ENCODE results near the gene ARHGEF1. TPM values are rescaled to one million over a fixed set of nuclear protein-coding genes. Genes with fewer than 3 reads are reported as not detected.

Gene ARHGEF1
- total RNA-seq, 4 donors from 2014 or later, result 40.4 to 58.3 (median 51.4) TPM

DNA sequence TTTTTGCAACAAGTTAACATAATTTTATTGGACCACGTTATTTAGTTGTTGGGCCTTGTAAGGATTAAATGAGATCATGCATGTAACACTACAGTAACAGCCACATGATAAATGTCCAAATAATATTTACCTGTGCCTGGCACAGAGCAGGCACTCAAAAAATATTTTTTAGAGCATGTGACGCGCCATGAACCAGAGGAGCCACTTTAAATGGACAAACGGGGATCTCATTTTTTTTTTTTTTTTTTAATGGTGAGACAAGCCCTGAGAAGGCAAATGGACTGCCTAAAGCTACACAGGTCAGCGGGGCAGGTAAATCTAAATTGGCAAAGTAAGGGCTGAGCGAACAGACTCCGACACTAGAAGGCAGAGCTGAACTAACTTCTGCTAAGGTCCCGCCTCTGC, 23.8 kb upstream of the ARHGEF1 start:
- Histone ChIP-seq H3K27ac (peak overlapping the region; percentile 5 to 96 (median 95)), H3K36me3 (peaks cover 0 to 33% of the 10 kb centered on the region in 2 donors), H3K4me3 (peak overlapping the region in 1 of 2 donors; percentile 99), H3K4me1 (peaks cover 4 to 44% (median 16%) of the 10 kb centered on the region in 3 donors), H3K27me3 (peaks cover 13% of the 10 kb centered on the region), H3K9me3 (no peaks in the 10 kb centered on the region)
- 0 to 9% methylated on average over 4 to 7 of the region's 8 CpGs for WGBS, 2 donors (ENCODE audit: low coverage in 1 of 2)
- no peak for TF ChIP-seq EP300 (IDR thresholded peaks at IDR 0.05)
- TF ChIP-seq POLR2A (IDR thresholded peaks at IDR 0.05), result no peak
- TF ChIP-seq POLR2AphosphoS5 (IDR thresholded peaks at IDR 0.05), result no peak
- TF ChIP-seq, protein P1, sequence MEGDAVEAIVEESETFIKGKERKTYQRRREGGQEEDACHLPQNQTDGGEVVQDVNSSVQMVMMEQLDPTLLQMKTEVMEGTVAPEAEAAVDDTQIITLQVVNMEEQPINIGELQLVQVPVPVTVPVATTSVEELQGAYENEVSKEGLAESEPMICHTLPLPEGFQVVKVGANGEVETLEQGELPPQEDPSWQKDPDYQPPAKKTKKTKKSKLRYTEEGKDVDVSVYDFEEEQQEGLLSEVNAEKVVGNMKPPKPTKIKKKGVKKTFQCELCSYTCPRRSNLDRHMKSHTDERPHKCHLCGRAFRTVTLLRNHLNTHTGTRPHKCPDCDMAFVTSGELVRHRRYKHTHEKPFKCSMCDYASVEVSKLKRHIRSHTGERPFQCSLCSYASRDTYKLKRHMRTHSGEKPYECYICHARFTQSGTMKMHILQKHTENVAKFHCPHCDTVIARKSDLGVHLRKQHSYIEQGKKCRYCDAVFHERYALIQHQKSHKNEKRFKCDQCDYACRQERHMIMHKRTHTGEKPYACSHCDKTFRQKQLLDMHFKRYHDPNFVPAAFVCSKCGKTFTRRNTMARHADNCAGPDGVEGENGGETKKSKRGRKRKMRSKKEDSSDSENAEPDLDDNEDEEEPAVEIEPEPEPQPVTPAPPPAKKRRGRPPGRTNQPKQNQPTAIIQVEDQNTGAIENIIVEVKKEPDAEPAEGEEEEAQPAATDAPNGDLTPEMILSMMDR (IDR thresholded peaks at IDR 0.05), result no peak
- ATAC-seq, result no peak

DNA sequence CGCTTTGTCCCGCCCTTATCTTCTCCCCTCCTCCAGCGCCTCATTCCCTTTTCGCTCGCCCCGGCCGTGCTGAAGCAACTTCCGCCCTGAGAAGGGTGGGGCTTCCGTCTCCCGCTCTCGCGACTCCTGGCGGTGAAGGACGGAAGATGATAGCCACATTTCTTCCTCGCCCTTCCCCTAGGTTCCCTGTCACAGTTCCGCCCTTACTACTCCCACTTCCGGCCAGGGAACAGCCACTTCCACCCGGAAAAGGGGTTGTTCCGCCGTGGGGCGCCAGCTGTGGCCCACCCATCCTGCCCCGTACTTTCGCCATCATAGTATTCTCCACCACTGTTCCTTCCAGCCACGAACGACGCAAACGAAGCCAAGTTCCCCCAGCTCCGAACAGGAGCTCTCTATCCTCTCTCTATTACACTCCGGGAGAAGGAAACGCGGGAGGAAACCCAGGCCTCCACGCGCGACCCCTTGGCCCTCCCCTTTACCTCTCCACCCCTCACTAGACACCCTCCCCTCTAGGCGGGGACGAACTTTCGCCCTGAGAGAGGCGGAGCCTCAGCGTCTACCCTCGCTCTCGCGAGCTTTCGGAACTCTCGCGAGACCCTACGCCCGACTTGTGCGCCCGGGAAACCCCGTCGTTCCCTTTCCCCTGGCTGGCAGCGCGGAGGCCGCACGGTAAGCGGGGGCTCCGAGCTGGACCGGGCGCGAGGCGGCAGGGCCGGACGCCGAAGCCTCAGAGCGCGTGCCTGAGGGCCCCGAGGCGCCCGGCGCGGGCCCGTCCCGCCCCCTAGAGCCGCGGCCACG, 23.2 kb upstream of the ARHGEF1 start, which contains the start of gene RPS19:
RPS19 (plus strand) TSS at position 638 of the 801 bp plus-strand sequence. CDS start 520 bp downstream, outside the sequence.
- peaks cover 8% of the 10 kb centered on the region for H3K27me3 ChIP-seq
- peak; percentile 95 for ATAC-seq
- 0% methylated on average over 35 of the region's 76 CpGs; no CpG with 5 or more reads in 1 of the 2 donors for WGBS, 2 donors (ENCODE audit: low coverage in 1 of 2)
- H3K36me3 ChIP-seq, result peaks cover 0 to 39% of the 10 kb centered on the region in 2 donors
- peak within 1 kb of the TSS; percentile 81 to 96 (median 95) for H3K27ac ChIP-seq
- peaks cover 4 to 50% (median 16%) of the 10 kb centered on the region in 3 donors for H3K4me1 ChIP-seq
- H3K9me3 ChIP-seq, result no peaks in the 10 kb centered on the region
- H3K4me3 ChIP-seq, result peak within 1 kb of the TSS; percentile 86 to 99
- no peak for TF ChIP-seq EP300 (IDR thresholded peaks at IDR 0.05)
- TF ChIP-seq POLR2A (IDR thresholded peaks at IDR 0.05), result peak; percentile 85 to 88
- TF ChIP-seq, protein P1 (IDR thresholded peaks at IDR 0.05), result peak in 3 of 4 experiments; percentile 68 to 92 (median 89)
- peak; percentile 95 for TF ChIP-seq POLR2AphosphoS5 (IDR thresholded peaks at IDR 0.05)

DNA sequence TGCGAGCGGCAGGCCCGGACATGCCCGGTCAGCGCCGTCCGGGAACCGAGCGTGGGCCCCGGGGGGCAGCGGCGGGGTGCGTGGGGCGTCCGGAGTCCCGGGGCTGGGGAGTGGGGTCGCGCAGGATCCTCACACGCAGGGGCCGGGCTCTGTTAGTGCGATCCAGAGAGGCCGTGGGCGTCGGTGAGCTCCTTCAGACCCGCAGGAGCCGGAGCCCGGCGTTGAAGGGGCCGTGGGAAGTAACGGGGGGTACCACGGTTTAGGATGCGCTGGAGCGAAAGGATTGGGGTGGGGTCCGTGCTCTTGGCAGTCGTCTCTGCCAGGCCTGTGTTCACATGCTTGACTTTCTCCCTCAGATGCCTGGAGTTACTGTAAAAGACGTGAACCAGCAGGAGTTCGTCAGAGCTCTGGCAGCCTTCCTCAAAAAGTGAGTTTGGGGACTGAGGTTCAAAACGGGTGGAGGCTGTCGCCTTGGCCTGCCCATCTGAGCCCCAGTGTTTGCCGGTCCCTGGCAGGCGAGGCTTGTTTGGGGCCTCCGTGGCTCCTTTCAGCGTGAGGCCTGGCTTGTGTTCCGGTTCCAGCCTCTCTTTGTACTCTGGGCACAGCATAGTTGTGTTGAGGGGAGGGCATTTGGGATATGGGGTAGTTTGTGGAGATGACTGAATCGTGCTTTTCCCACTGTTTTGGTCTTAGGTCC, 22.4 kb upstream of the ARHGEF1 start:
- H3K4me3 ChIP-seq, result peak overlapping the region; percentile 86 to 99
- H3K27ac ChIP-seq, result peak overlapping the region; percentile 81 to 96 (median 95)
- peaks cover 0 to 47% of the 10 kb centered on the region in 2 donors for H3K36me3 ChIP-seq
- TF ChIP-seq, protein P1 (IDR thresholded peaks at IDR 0.05), result no peak
- TF ChIP-seq POLR2A (IDR thresholded peaks at IDR 0.05), result no peak
- peak; percentile 40 for TF ChIP-seq POLR2AphosphoS5 (IDR thresholded peaks at IDR 0.05)
- TF ChIP-seq EP300 (IDR thresholded peaks at IDR 0.05), result no peak
- no peak for ATAC-seq
- peaks cover 2% of the 10 kb centered on the region for H3K27me3 ChIP-seq
- H3K9me3 ChIP-seq, result no peaks in the 10 kb centered on the region
- WGBS, 2 donors (ENCODE audit: low coverage in 1 of 2), result 0% methylated on average over 4 of the region's 45 CpGs; no CpG with 5 or more reads in 1 of the 2 donors
- peaks cover 4 to 57% (median 16%) of the 10 kb centered on the region in 3 donors for H3K4me1 ChIP-seq

DNA sequence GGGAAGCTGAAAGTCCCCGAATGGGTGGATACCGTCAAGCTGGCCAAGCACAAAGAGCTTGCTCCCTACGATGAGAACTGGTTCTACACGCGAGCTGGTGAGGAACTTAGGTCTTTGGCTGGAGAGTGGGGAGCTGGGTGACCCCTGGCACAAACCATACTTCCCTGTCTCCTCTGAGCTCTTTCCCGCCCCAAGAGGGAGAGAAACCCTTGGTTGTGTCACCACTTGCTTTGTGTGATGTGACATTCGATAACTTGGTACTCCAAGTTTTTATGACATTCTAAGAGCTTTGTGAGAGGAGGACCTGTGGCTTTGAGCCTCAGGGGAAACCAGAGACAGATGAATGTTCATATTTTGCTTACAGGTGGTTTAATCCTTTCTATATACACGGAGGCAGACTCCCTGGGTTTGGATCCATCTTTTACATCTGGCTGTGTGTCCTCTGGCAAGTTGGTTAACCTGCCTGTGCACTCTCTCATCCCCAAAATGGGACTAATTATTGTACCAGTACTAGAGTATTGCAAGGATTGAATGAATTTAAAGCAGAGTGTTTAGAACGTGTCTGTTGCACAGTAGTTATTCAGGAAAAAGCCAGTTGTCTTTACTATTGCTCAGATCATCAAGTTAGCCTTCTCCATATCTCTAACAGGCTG, 21.7 kb upstream of the ARHGEF1 start:
- 37 to 48% methylated on average over 2 to 8 of the region's 9 CpGs for WGBS, 2 donors (ENCODE audit: low coverage in 1 of 2)
- TF ChIP-seq EP300 (IDR thresholded peaks at IDR 0.05) (no peak), POLR2A (IDR thresholded peaks at IDR 0.05) (no peak), POLR2AphosphoS5 (IDR thresholded peaks at IDR 0.05) (no peak)
- TF ChIP-seq, protein P1 (IDR thresholded peaks at IDR 0.05), result no peak
- H3K9me3 ChIP-seq, result no peaks in the 10 kb centered on the region
- peak overlapping the region in 3 of 4 donors; percentile 95 to 96 (median 95) for H3K27ac ChIP-seq
- peaks cover 0 to 52% of the 10 kb centered on the region in 2 donors for H3K36me3 ChIP-seq
- H3K4me1 ChIP-seq, result peaks cover 4 to 62% (median 19%) of the 10 kb centered on the region in 3 donors
- no peak for ATAC-seq
- peak overlapping the region; percentile 86 to 99 for H3K4me3 ChIP-seq
- H3K27me3 ChIP-seq, result no peaks in the 10 kb centered on the region
